Measurements from ENCODE around the gene ORAI2. TPM values are rescaled to one million over a fixed set of nuclear protein-coding genes. Genes with fewer than 3 reads are reported as not detected.

Gene ORAI2
- total and polyA plus RNA-seq, 10 of the 15 experiments (the other 5 are each of a cell fraction or from before 2014, with no cell fraction given): 5.8 to 111 (median 46.9) TPM

- Histone ChIP-seq H3K4me3 (peak overlapping the region; percentile 51; the same call in 1 of the 2 replicates), H3K27ac (ENCODE audit: control insufficient read depth, insufficient read depth) (peak overlapping the region; percentile 99), H2AFZ (ENCODE audit: control insufficient read depth, low read depth, low read length) (peak overlapping the region; percentile 18), H3K4me2 (ENCODE audit: control insufficient read depth, insufficient read depth) (peak overlapping the region; percentile 85), H3K27me3 (replicated peaks in 1 of 2; ENCODE audit: control insufficient read depth in 2 of 2, insufficient read depth in 2 of 2, low read length in 1 of 2) (no peaks in the 10 kb centered on the region), H4K20me1 (ENCODE audit: control insufficient read depth, insufficient read depth) (no peaks in the 10 kb centered on the region), H3K79me2 (ENCODE audit: control insufficient read depth, insufficient read depth, low read length) (peaks cover 9% of the 10 kb centered on the region), H3K9ac (ENCODE audit: control insufficient read depth, insufficient read depth, low read length) (peak overlapping the region; percentile 97), H3K9me3 (replicated peaks; ENCODE audit: control insufficient read depth, insufficient read depth, low read length) (no peaks in the 10 kb centered on the region), H3K4me1 (ENCODE audit: control insufficient read depth, insufficient read depth, low read length) (peaks cover 53% of the 10 kb centered on the region), H3K36me3 (ENCODE audit: control insufficient read depth in 2 of 2, insufficient read depth in 2 of 2, low read length in 1 of 2) (peaks cover 4 to 6% of the 10 kb centered on the region in 2 experiments)
- SMC1A ChIA-PET (ENCODE audit: uncharacterized antibody, unreplicated experiment): interaction anchor here (0.8 to 6.7 kb wide), 10 partner anchors 8 to 40 kb away, joined by 3 to 89 read pairs (median 14); no protein-coding TSS in a partner anchor
- CTCF ChIA-PET: interaction anchor here (0.6 to 5.3 kb wide), 14 partner anchors 9 to 41 kb away, joined by 3 to 32 read pairs (median 4); no protein-coding TSS in a partner anchor
- in situ Hi-C loops (cut with MboI) (no loop called here), intact Hi-C loops (cut with micrococcal nuclease; ENCODE audit: unreplicated experiment) (loop anchor here (1.0 to 2.0 kb wide), 2 partner anchors 17 to 21 kb away; no protein-coding TSS in a partner anchor)
- BruUV-seq (replicated peaks): no TSS peak
- FAIRE-seq: peak; percentile 95
- POLR2A ChIA-PET: interaction anchor here (0.7 to 13.0 kb wide), 10 partner anchors 8 to 135 kb away, joined by 3 to 210 read pairs (median 6); partner anchors contain the start of genes ORAI2 and PRKRIP1
- peak; percentile 84 for DNase-seq (ENCODE audit: low read depth, low spot score)
- RAD21 ChIA-PET (ENCODE audit: unreplicated experiment): interaction anchor here (0.6 to 6.0 kb wide), 14 partner anchors 9 to 155 kb away, joined by 3 to 115 read pairs (median 6); partner anchors contain the start of gene ALKBH4
- WGBS (ENCODE audit: insufficient coverage, insufficient replicate concordance, low lambda C conversion rate, missing lambda C conversion rate): under 1% methylated on average over 25 of the region's 25 CpGs
- peak; percentile 84 for ATAC-seq
- TF ChIP-seq TCF12 (IDR thresholded peaks at IDR 0.05; ENCODE audit: low read depth, low read length): peak; percentile 88
- TF ChIP-seq PAX8 (IDR thresholded peaks at IDR 0.05): no peak
- TF ChIP-seq ZNF274 (IDR thresholded peaks at IDR 0.05; ENCODE audit: insufficient read depth, insufficient read length): no peak
- peak; percentile 48; the same call in 1 of the 2 replicates for TF ChIP-seq NKRF (conservative IDR thresholded peaks at IDR 0.05)
- no peak for TF ChIP-seq HSF1 (IDR thresholded peaks at IDR 0.05; ENCODE audit: low read depth, low read length)
- TF ChIP-seq SREBF1 (IDR thresholded peaks at IDR 0.05; ENCODE audit: low read length): no peak
- TF ChIP-seq ASH2L (IDR thresholded peaks at IDR 0.05; ENCODE audit: borderline replicate concordance, low read depth): no peak
- TF ChIP-seq EED (IDR thresholded peaks at IDR 0.05; ENCODE audit: low read depth): peak; percentile 88
- 0 out of 2 replicates have a peak, but pooled peaks have one; percentile 15 for TF ChIP-seq RCOR1 (conservative IDR thresholded peaks at IDR 0.05; ENCODE audit: low read depth, low read length)
- peak; percentile 88 for TF ChIP-seq TAF1 (IDR thresholded peaks at IDR 0.05; ENCODE audit: borderline replicate concordance, low read depth, low read length)
- no peak for TF ChIP-seq STAT3 (IDR thresholded peaks at IDR 0.05; ENCODE audit: low read depth, low read length)
- TF ChIP-seq RELA (IDR thresholded peaks at IDR 0.05; ENCODE audit: borderline replicate concordance, partially characterized antibody): peak; percentile 98
- TF ChIP-seq GATAD2B (conservative IDR thresholded peaks at IDR 0.05; ENCODE audit: low read depth): peak; percentile 42; the same call in 1 of the 2 replicates
- 0 out of 2 replicates have a peak, but pooled peaks have one; percentile 6 for TF ChIP-seq SMC3 (IDR thresholded peaks at IDR 0.05; ENCODE audit: borderline replicate concordance, low read length)
- peak; percentile 69; the same call in 1 of the 2 replicates for TF ChIP-seq NBN (IDR thresholded peaks at IDR 0.05)
- TF ChIP-seq MEF2B (IDR thresholded peaks at IDR 0.05; ENCODE audit: partially characterized antibody, poor library complexity, severe bottlenecking): no peak
- peak; percentile 57; the same call in 1 of the 2 replicates for TF ChIP-seq SPI1 (IDR thresholded peaks at IDR 0.05; ENCODE audit: borderline replicate concordance, insufficient read depth, low read depth, low read length)
- TF ChIP-seq, protein P1, sequence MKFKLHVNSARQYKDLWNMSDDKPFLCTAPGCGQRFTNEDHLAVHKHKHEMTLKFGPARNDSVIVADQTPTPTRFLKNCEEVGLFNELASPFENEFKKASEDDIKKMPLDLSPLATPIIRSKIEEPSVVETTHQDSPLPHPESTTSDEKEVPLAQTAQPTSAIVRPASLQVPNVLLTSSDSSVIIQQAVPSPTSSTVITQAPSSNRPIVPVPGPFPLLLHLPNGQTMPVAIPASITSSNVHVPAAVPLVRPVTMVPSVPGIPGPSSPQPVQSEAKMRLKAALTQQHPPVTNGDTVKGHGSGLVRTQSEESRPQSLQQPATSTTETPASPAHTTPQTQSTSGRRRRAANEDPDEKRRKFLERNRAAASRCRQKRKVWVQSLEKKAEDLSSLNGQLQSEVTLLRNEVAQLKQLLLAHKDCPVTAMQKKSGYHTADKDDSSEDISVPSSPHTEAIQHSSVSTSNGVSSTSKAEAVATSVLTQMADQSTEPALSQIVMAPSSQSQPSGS (IDR thresholded peaks at IDR 0.05; ENCODE audit: low read length): no peak
- no peak for TF ChIP-seq NFXL1 (IDR thresholded peaks at IDR 0.05; ENCODE audit: borderline replicate concordance)
- TF ChIP-seq ESRRA (IDR thresholded peaks at IDR 0.05; ENCODE audit: low read length): no peak
Measured at GRCh38 chr7:102425639-102426267, 7.6 kb upstream of the ORAI2 start.

Measured in GM12878 (cell line).